PC-3 (cell line): ENCODE results near the gene TNFAIP8. TPM values are rescaled to one million over a fixed set of nuclear protein-coding genes. Genes with fewer than 3 reads are reported as not detected.
A peak's percentile ranks its signal among the peaks of the same experiment; 100 is the strongest.

Experiments
- ATAC-seq: fragments of 200-7000 bp; cut with Tn5 transposase; 2 replicates; pipeline ENCODE4 v1.9.1; 2020; ENCODE audit warnings: mild to moderate bottlenecking, moderate library complexity
- BruUV-seq: library from RNA; stranded (reverse); fragments of 400-500 nt; replicated peaks from 2 replicates; lab custom pipeline; 2021; lab: Mats Ljungman, UMichigan
- CTCF ChIA-PET: fragments of 300-600 bp; sonication (Branson Sonifier 250); formaldehyde crosslinking; loops from one replicate; lab custom pipeline; 2022; ENCODE audit warnings: antibody characterized with exemption; lab: Charles Lee
- POLR2A ChIA-PET: fragments of 300-600 bp; sonication (Branson Sonifier 250); formaldehyde crosslinking; loops from one replicate; lab custom pipeline; 2022; ENCODE audit warnings: antibody characterized with exemption; ENCODE audit not compliant: unreplicated experiment; lab: Charles Lee
- DNase-seq: peaks from one replicate; pipeline ENCODE4 v3.0.0-alpha.2; 2015
- H2AFZ ChIP-seq: fragments of 300-600 bp; sonication (generic); 2 replicates; pipeline ENCODE4 v1.6.0; 2016; ENCODE audit warnings: antibody characterized with exemption, low read length
- H3F3A ChIP-seq: fragments of 300-600 bp; sonication (generic); one replicate; pipeline ENCODE4 v1.6.0; 2017; ENCODE audit warnings: antibody characterized with exemption, low read length, control low read depth, mild to moderate bottlenecking; ENCODE audit not compliant: unreplicated experiment
- H3K27ac ChIP-seq: fragments of 300-600 bp; sonication (generic); 2 replicates; pipeline ENCODE4 v1.5.1; 2016; ENCODE audit warnings: mild to moderate bottlenecking, low read length
- H3K27me3 ChIP-seq: fragments of 300-600 bp; sonication (generic); 2 replicates; pipeline ENCODE4 v1.6.1; 2016; ENCODE audit warnings: low read length, mixed read lengths
- H3K36me3 ChIP-seq: fragments of 300-600 bp; sonication (generic); 2 replicates; pipeline ENCODE4 v1.6.1; 2016; ENCODE audit warnings: low read depth, mixed run types, low read length, mixed read lengths
- H3K4me1 ChIP-seq: fragments of 300-600 bp; sonication (generic); 2 replicates; pipeline ENCODE4 v1.5.1; 2016; ENCODE audit warnings: low read length; ENCODE audit not compliant: insufficient read depth
- H3K4me2 ChIP-seq: fragments of 300-600 bp; sonication (generic); 2 replicates; pipeline ENCODE4 v1.6.0; 2016; ENCODE audit warnings: low read length
- H3K4me3 ChIP-seq: fragments of 300-600 bp; sonication (generic); 2 replicates; pipeline ENCODE4 v1.5.1; 2016; ENCODE audit warnings: mild to moderate bottlenecking, low read length, mixed read lengths
- H3K79me2 ChIP-seq: fragments of 300-600 bp; sonication (generic); 2 replicates; pipeline ENCODE4 v1.6.1; 2017; ENCODE audit warnings: low read length, mixed read lengths
- H3K9ac ChIP-seq: fragments of 300-600 bp; sonication (generic); 2 replicates; pipeline ENCODE4 v1.6.0; 2016; ENCODE audit warnings: mild to moderate bottlenecking, low read length
- H3K9me2 ChIP-seq: fragments of 300-600 bp; sonication (generic); replicated peaks from 2 replicates; pipeline ENCODE4 v1.6.1; 2016; ENCODE audit warnings: mixed run types, low read length, mixed read lengths
- H3K9me3 ChIP-seq: fragments of 300-600 bp; sonication (generic); 2 replicates; pipeline ENCODE4 v1.6.1; 2016; ENCODE audit warnings: low read length, mixed read lengths
- H4K20me1 ChIP-seq: fragments of 300-600 bp; sonication (generic); 2 replicates; pipeline ENCODE4 v1.6.1; 2016; ENCODE audit warnings: low read length, mixed read lengths
- EZH2 ChIP-seq: fragments of 300-600 bp; sonication (generic); IDR thresholded peaks from one replicate; pipeline ENCODE4 v1.6.1; 2017; ENCODE audit warnings: antibody characterized with exemption, mild to moderate bottlenecking, low read length; ENCODE audit not compliant: unreplicated experiment
- EZH2phosphoT487 ChIP-seq: fragments of 300-600 bp; sonication (generic); IDR thresholded peaks from 2 replicates; pipeline ENCODE4 v1.6.1; 2018; ENCODE audit warnings: mild to moderate bottlenecking, antibody characterized with exemption, low read length, borderline replicate concordance
- intact Hi-C: fragments of 100-400 bp; cut with micrococcal nuclease; formaldehyde crosslinking; loops from 2 replicates; pipeline ENCODE4 v1.9.0; 2023
- total RNA-seq: library from RNA; depleted of rRNA; stranded (reverse); fragments of >200 nt; gene quantifications from 2 replicates; pipeline ENCODE4 v1.2.3, GENCODE V29; 2014
- TF ChIP-seq, protein P1 (sequence below): fragments of 300-600 bp; sonication (generic); conservative IDR thresholded peaks from 2 replicates; pipeline ENCODE4 v1.5.1; 2017; ENCODE audit warnings: antibody characterized with exemption, low read depth, mild to moderate bottlenecking, low read length

TNFAIP8 gene
- total RNA-seq, 1 experiment from 2014 or later, result 20.0 TPM

DNA sequence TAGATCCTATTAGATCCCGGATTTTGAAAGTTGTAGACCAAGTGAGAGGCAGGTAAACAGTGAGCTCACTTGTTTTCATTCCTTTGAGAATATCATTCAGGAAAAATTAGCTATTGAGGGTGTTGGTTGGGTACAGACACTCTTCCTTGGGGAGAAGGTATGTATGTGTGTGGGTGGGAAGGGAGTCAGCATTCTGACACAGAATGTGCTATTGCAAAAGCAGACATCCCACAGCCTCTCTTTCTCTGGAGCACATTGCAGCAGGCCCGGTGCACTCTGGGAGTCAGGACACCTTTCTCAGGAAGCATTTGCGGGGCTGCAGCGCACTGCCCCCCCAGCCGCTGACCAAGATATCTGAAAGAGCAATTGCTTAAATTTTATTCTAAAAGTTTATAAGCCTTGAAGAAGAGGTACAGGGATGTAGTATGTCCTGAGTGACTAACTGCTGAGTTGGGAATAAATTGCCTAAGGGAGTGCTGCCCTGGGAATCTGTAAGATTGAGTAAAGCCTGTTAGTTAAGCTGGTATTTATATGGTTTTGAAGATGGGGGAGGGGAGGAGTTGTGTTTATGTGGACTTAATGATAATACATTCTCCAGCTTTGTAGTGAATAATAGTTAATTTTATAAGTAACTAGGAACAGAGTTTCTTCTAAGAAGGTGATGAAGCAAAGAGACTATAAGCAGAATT, 5.2 kb downstream of the TNFAIP8 start:
- peak overlapping the region; percentile 64 for H3K27ac ChIP-seq
- H3K79me2 ChIP-seq, result peaks cover 76% of the 10 kb centered on the region
- POLR2A ChIA-PET, result no interaction called here
- DNase-seq (peak; percentile 77), ATAC-seq (peak; percentile 67)
- peak overlapping the region; percentile 64 for H3K4me2 ChIP-seq
- no peaks in the 10 kb centered on the region for H4K20me1 ChIP-seq
- no TSS peak for BruUV-seq
- H3F3A ChIP-seq, result no peaks in the 10 kb centered on the region
- no peaks in the 10 kb centered on the region for H3K36me3 ChIP-seq
- H3K9me3 ChIP-seq, result no peaks in the 10 kb centered on the region
- H3K4me1 ChIP-seq, result peaks cover 54% of the 10 kb centered on the region
- TF ChIP-seq, protein P1, sequence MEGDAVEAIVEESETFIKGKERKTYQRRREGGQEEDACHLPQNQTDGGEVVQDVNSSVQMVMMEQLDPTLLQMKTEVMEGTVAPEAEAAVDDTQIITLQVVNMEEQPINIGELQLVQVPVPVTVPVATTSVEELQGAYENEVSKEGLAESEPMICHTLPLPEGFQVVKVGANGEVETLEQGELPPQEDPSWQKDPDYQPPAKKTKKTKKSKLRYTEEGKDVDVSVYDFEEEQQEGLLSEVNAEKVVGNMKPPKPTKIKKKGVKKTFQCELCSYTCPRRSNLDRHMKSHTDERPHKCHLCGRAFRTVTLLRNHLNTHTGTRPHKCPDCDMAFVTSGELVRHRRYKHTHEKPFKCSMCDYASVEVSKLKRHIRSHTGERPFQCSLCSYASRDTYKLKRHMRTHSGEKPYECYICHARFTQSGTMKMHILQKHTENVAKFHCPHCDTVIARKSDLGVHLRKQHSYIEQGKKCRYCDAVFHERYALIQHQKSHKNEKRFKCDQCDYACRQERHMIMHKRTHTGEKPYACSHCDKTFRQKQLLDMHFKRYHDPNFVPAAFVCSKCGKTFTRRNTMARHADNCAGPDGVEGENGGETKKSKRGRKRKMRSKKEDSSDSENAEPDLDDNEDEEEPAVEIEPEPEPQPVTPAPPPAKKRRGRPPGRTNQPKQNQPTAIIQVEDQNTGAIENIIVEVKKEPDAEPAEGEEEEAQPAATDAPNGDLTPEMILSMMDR, result no peak
- TF ChIP-seq EZH2 (no peak), EZH2phosphoT487 (no peak)
- H3K9me2 ChIP-seq, result no peaks in the 10 kb centered on the region
- H3K9ac ChIP-seq, result no peak overlapping the region
- no peak overlapping the region for H2AFZ ChIP-seq
- intact Hi-C loops, result no loop called here
- H3K4me3 ChIP-seq, result peak overlapping the region; percentile 29; the same call in 1 of the 2 replicates
- CTCF ChIA-PET, result no interaction called here
- H3K27me3 ChIP-seq, result no peaks in the 10 kb centered on the region

DNA sequence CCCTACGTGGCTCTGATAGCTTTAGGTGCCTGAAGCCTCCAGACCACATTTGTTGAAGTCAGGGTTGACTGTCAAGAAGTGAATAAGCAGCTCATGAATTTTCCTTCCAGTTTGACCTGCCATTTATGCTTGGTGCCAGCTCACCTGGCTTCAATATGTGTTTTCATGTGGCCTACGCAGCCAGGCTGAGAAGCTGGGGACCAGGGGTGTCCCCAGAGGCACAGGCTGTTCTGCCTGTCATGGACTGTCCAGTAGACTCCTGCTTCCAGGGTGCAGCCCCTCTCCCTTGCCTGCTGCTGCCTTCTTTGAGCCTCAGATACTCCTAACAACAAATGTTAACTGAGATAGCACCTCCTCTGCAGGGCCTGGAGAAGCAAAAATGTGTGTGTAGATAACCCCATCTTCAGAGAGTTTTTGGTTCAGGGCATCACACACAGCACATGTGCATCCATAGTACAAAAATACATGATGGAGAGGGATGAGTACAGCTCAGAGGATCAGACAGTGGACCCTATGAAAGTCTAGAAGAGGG, 5.8 kb downstream of the TNFAIP8 start:
- no peak for DNase-seq
- Histone ChIP-seq H3K9me2 (no peaks in the 10 kb centered on the region), H3F3A (no peaks in the 10 kb centered on the region), H3K9ac (no peak overlapping the region), H3K4me2 (peak overlapping the region; percentile 64), H3K4me3 (no peak overlapping the region; the same call in 1 of the 2 replicates), H3K27ac (peak overlapping the region; percentile 64), H3K36me3 (no peaks in the 10 kb centered on the region), H3K27me3 (no peaks in the 10 kb centered on the region), H2AFZ (no peak overlapping the region), H3K9me3 (no peaks in the 10 kb centered on the region), H4K20me1 (no peaks in the 10 kb centered on the region), H3K79me2 (peaks cover 74% of the 10 kb centered on the region), H3K4me1 (peaks cover 54% of the 10 kb centered on the region)
- no peak for ATAC-seq
- intact Hi-C loops, result no loop called here
- ChIA-PET CTCF (no interaction called here), POLR2A (no interaction called here)
- TF ChIP-seq EZH2phosphoT487 (no peak), EZH2 (no peak)
- TF ChIP-seq, protein P1, result no peak
- BruUV-seq, result no TSS peak

GRCh38 chr5:119362714-119363113, 6.9 kb downstream of the TNFAIP8 start:
- no peak for DNase-seq
- POLR2A ChIA-PET, result no interaction called here
- H3K9me2 ChIP-seq, result no peaks in the 10 kb centered on the region

More at GRCh38 chr5:119362714-119363113, 6.9 kb downstream of the TNFAIP8 start:
- TF ChIP-seq EZH2phosphoT487 (no peak), EZH2 (no peak)
- TF ChIP-seq, protein P1, result no peak
- H3K27me3 ChIP-seq, result no peaks in the 10 kb centered on the region
- no peaks in the 10 kb centered on the region for H4K20me1 ChIP-seq
- no peaks in the 10 kb centered on the region for H3F3A ChIP-seq
- peaks cover 55% of the 10 kb centered on the region for H3K4me1 ChIP-seq
- ATAC-seq, result no peak
- intact Hi-C loops, result no loop called here
- H3K27ac ChIP-seq, result no peak overlapping the region
- no peak overlapping the region for H3K9ac ChIP-seq
- H3K36me3 ChIP-seq, result no peaks in the 10 kb centered on the region
- no peak overlapping the region for H3K4me2 ChIP-seq
- no peak overlapping the region for H3K4me3 ChIP-seq
- H2AFZ ChIP-seq, result no peak overlapping the region
- no peaks in the 10 kb centered on the region for H3K9me3 ChIP-seq
- CTCF ChIA-PET, result no interaction called here
- H3K79me2 ChIP-seq, result peaks cover 65% of the 10 kb centered on the region
- BruUV-seq, result no TSS peak
